Gastrocnemius medialis (tissue), 4 donors: ENCODE measurements around the gene TRAF5. TPM values are rescaled to one million over a fixed set of nuclear protein-coding genes. Genes with fewer than 3 reads are reported as not detected.

Experiments
- ATAC-seq, 2 donors: fragments of 150-250 bp; one replicate each; pipeline ENCODE4 v1.9.1; 2016
- DNase-seq, 2 donors: peaks; one replicate each; pipeline ENCODE4 v3.0.0-alpha.2; 2019
- H3K27ac ChIP-seq, 4 donors: fragments of 200-600 bp; sonication (generic); 1 replicate in 1 of 4; 2 replicates in 3 of 4; pipeline ENCODE4 v1.5.1; 2016 to 2018; ENCODE audit warnings: mild to moderate bottlenecking in 2 of 4, moderate library complexity in 1 of 4
- H3K27me3 ChIP-seq, 3 donors: fragments of 200-600 bp; sonication (generic) in 2 of 3; 1 replicate in 1 of 3; 2 replicates in 2 of 3; pipeline versions ENCODE4 v1.5.1 to v1.6.0; 2016 to 2019; ENCODE audit warnings: mild to moderate bottlenecking in 1 of 3, moderate library complexity in 1 of 3
- H3K36me3 ChIP-seq, 2 donors: fragments of 200-600 bp; sonication (generic) in 1 of 2; one replicate each; pipeline ENCODE4 v1.5.1; 2017 to 2018
- H3K4me1 ChIP-seq, 2 donors: fragments of 200-600 bp; sonication (generic) in 1 of 2; one replicate each; pipeline ENCODE4 v1.5.1; 2016 to 2017; ENCODE audit warnings: mild to moderate bottlenecking in 2 of 2
- H3K4me3 ChIP-seq, 4 donors: fragments of 200-600 bp; sonication (generic) in 3 of 4; 1 replicate in 1 of 4; 2 replicates in 3 of 4; pipeline ENCODE4 v1.5.1; 2016 to 2019; ENCODE audit warnings: mild to moderate bottlenecking in 2 of 4
- H3K9me3 ChIP-seq, 3 donors: fragments of 200-600 bp; sonication (generic) in 2 of 3; 1 replicate in 1 of 3; 2 replicates in 2 of 3; pipeline ENCODE4 v1.5.1; 2016 to 2019
- CTCF ChIP-seq, 5 experiments: fragments of 450-650 bp in 3 of 5; fragments of 200-600 bp in 2 of 5; sonication (generic) in 2 of 5; IDR thresholded peaks in 4 of 5; conservative IDR thresholded peaks in 1 of 5; 1 replicate in 4 of 5; 2 replicates in 1 of 5; pipeline ENCODE4 v1.5.1; 2016 to 2019; ENCODE audit warnings: antibody characterized with exemption in 5 of 5, mild to moderate bottlenecking in 3 of 5, moderate library complexity in 3 of 5
- POLR2A ChIP-seq, 2 donors: fragments of 450-650 bp; IDR thresholded peaks; one replicate each; pipeline ENCODE4 v1.6.1; 2017; ENCODE audit warnings: antibody characterized with exemption in 2 of 2, mild to moderate bottlenecking in 2 of 2, moderate library complexity in 2 of 2
- in situ Hi-C, 4 donors: fragments of 200-750 bp; cut with MboI; loops; one replicate each; pipeline versions ENCODE4 v1.15.0 to v1.8.0; 2017; ENCODE audit warnings: low sequenced_read_pairs in 4 of 4
- intact Hi-C: fragments of 100-400 bp; cut with DNase I; formaldehyde crosslinking; loops from one replicate; pipeline ENCODE4 v1.15.1; 2023; ENCODE audit warnings: low total_unique reads
- total RNA-seq, 4 donors: library from RNA; depleted of rRNA; stranded (reverse); fragments of >200 nt; gene quantifications; one replicate each; pipeline versions ENCODE4 v1.1.0 to v1.2.3, GENCODE V29; 2016

Gene TRAF5
- total RNA-seq, 4 donors from 2014 or later, result 0.29 to 0.84 (median 0.60) TPM

GRCh38 chr1:211353562-211354212 is 27.1 kb downstream of the TRAF5 start:
- no peaks in the 10 kb centered on the region for H3K9me3 ChIP-seq
- no peak overlapping the region for H3K27ac ChIP-seq
- ATAC-seq (no peak), DNase-seq (no peak)
- TF ChIP-seq CTCF (IDR thresholded peaks at IDR 0.05 in 4 of 5, conservative IDR thresholded peaks at IDR 0.05 in 1 of 5) (no peak), POLR2A (IDR thresholded peaks at IDR 0.05) (no peak)
- H3K4me1 ChIP-seq, result no peaks in the 10 kb centered on the region
- no peaks in the 10 kb centered on the region for H3K27me3 ChIP-seq
- H3K36me3 ChIP-seq, result no peaks in the 10 kb centered on the region
- in situ Hi-C loops (no loop called here), intact Hi-C loops (no loop called here)
- H3K4me3 ChIP-seq, result no peak overlapping the region

- ATAC-seq (no peak), DNase-seq (no peak)
- Histone ChIP-seq H3K27me3 (no peaks in the 10 kb centered on the region), H3K36me3 (no peaks in the 10 kb centered on the region), H3K9me3 (no peaks in the 10 kb centered on the region), H3K4me1 (no peaks in the 10 kb centered on the region), H3K4me3 (no peak overlapping the region), H3K27ac (no peak overlapping the region)
- intact Hi-C loops, result no loop called here
- TF ChIP-seq POLR2A (IDR thresholded peaks at IDR 0.05) (no peak), CTCF (IDR thresholded peaks at IDR 0.05 in 4 of 5, conservative IDR thresholded peaks at IDR 0.05 in 1 of 5) (no peak)
- in situ Hi-C loops, result no loop called here
Observed at GRCh38 chr1:211355873-211356272, 29.2 kb downstream of the TRAF5 start.

GRCh38 chr1:211356723-211357407 is 30.2 kb downstream of the TRAF5 start:
- ATAC-seq (no peak), DNase-seq (no peak)
- Histone ChIP-seq H3K4me3 (no peak overlapping the region), H3K27ac (no peak overlapping the region), H3K9me3 (no peaks in the 10 kb centered on the region), H3K36me3 (no peaks in the 10 kb centered on the region), H3K4me1 (no peaks in the 10 kb centered on the region), H3K27me3 (no peaks in the 10 kb centered on the region)
- TF ChIP-seq POLR2A (IDR thresholded peaks at IDR 0.05) (no peak), CTCF (IDR thresholded peaks at IDR 0.05 in 4 of 5, conservative IDR thresholded peaks at IDR 0.05 in 1 of 5) (no peak)
- intact Hi-C loops (no loop called here), in situ Hi-C loops (no loop called here)

GRCh38 chr1:211358685-211359084 is 32.1 kb downstream of the TRAF5 start:
- intact Hi-C loops, result no loop called here
- DNase-seq, result no peak
- H3K4me1 ChIP-seq, result no peaks in the 10 kb centered on the region
- no peaks in the 10 kb centered on the region for H3K9me3 ChIP-seq
- TF ChIP-seq CTCF (IDR thresholded peaks at IDR 0.05 in 4 of 5, conservative IDR thresholded peaks at IDR 0.05 in 1 of 5), result no peak
- TF ChIP-seq POLR2A (IDR thresholded peaks at IDR 0.05), result no peak
- in situ Hi-C loops, result no loop called here
- no peak for ATAC-seq
- no peak overlapping the region for H3K4me3 ChIP-seq
- H3K36me3 ChIP-seq, result no peaks in the 10 kb centered on the region
- H3K27me3 ChIP-seq, result no peaks in the 10 kb centered on the region
- no peak overlapping the region for H3K27ac ChIP-seq
